ENCODE measurements around the gene CACNA2D3.

CACNA2D3 gene

DNA sequence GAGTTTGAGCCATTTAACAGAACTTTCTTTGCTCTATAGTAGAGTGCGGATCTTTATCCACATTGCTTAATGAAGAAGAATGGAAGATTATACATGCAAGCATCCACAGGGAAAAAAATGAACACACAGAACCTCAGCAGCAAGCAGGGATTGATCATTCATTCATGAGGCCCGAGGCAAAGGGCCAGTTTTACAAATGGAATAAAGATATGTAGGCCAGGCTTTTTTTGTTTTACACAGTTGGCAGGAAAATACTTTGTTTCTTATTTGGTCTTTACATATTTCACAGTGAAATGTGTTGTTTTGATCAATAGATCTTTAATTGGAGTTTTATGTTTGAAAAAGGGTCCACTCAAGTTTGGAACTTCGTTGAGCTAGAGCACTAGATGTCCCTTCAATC, 688.0 kb downstream of the CACNA2D3 start:
- no peak for DNase-seq (ENCODE audit: low read depth)

DNA sequence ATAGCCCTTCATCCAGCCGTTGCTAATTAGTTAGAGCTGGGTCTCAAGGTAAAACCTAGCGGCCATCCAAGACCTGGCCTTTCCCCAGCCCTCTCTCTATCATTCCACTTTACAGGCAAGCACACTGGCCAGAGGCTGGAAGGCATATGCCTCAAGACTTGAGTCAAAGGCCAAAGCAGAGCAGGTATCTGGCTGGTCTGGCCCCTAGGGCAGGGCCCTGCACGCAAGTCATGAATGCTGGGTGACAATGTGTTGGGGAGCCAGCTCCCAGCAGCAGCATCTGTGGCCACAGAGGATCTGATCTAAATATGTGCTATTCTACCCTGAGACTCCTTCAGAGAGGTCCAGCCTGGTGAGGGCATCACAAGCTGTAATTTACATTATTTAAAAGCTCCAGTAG, 691.9 kb downstream of the CACNA2D3 start:
- no peak for DNase-seq (ENCODE audit: low read depth)

GRCh38 chr3:54817628-54818027, 695.3 kb downstream of the CACNA2D3 start:
- no peak for DNase-seq (ENCODE audit: low read depth)

- no peak for DNase-seq (ENCODE audit: low read depth)
These were observed 696.1 kb downstream of the CACNA2D3 start for GRCh38 chr3:54818486-54818885.

DNA sequence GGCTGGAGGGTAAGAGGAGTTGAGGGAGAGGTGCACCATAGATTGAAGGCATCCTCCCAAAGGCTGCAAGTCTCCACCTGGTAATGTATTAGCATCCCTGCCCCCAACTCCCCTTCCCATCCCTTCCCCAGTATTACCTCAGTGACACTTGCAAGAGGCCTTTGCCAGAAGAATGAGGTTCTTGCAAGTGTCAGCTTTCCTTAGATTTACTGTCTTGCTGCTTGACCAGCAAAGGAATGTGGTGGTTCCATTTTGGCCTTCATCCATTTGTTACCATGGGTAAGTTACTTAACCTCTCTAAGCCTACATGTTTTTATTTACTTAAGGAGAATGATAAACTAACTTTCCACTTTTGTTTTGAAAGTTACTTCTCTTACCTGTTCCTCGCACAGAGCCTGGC, 696.6 kb downstream of the CACNA2D3 start:
- no peak for DNase-seq (ENCODE audit: low read depth)

DNA sequence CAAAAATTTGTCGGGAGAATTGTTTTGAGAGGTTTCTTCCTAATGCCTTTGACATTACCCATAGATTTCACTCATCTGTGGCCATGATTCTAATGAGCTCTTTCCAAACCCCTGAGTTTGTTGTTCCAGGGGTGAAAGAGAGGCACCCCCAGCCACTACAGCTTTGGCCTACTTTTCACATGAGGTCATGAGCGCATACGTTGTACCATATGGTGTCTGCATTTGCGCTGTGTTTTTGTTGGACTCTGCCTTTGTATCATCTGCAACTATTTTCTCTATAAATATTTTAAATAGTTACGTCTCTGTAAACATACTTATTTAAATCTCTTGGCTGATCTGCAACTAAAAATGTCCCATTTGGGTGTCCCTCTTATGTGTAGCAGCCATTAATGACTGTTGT, 697.6 kb downstream of the CACNA2D3 start:
- no peak for DNase-seq (ENCODE audit: low read depth)

- DNase-seq (ENCODE audit: low read depth) = peak; percentile 70
These were observed 699.9 kb downstream of the CACNA2D3 start for GRCh38 chr3:54822206-54822605.

DNA sequence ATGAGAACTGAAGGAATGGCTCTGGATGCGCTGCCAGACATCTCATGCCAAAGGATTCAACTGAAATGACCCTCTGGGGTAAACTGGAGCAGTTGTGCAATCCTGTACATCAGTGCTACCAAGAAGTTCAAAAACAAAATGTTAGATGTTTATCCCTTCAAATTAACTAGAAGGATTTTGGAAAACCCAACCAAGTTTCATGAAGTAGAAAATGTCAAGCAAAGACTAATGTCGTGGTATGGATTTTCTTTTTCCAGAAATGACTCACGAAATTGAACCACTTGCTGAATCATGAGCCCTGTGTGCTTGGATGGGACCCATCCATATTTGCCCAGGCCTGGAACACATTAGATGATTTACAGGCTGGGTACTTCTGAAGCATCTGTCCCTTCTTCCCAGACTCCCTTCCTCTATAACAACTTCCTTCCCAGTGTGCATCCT, 703.9 kb downstream of the CACNA2D3 start:
- DNase-seq (ENCODE audit: low read depth) = peak; percentile 59

DNA sequence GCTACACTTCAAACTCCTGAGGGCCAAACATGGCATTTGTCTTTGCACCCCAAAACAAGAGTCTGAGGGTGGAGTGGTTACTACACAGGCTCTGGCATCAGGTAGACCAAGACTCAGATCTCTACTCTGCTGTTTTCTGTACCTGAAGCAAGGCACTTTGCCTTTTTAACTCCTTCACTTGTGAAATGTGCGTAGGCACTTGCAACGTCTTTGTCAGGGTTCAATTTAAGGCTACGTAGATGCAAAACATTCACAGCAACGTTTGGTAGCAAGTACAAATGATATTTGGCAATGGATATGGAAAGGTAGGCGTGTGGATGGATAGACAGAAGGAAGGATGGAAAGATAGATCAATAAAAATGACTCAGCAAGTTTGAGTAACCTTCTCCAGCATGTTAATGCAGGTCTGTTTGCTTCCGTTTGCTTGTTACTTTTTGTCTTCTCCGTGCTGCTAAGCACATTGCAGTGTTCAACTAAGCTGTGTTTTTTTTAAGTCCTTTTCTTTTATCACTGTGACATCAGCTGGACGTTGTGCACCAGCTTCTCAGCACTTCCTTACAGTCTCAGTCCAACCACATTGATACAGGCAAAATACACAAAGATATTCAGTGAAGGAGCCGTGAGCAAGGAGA, 704.8 kb downstream of the CACNA2D3 start:
- no peak for DNase-seq (ENCODE audit: low read depth)

DNA sequence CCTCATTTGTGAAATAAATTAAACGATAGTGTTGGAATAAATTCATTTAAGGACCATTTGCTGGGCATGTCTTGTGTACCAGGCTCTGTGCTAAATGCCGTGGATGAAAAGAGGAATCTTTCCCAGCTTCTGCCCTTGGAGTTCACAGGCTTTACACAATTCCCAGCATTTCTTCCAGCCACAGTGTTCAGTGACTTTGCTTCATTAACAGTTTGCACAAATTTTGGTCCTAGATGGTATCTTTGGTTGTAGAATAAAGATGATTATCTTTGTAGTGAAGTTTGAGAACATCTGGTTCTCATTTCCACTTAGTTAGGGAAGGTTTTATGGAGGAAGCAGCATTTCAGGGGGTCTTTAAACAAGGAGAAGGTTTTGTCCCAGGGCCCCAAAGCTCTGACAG, 705.4 kb downstream of the CACNA2D3 start:
- no peak for DNase-seq (ENCODE audit: low read depth)

GRCh38 chr3:54830658-54831057, 708.3 kb downstream of the CACNA2D3 start:
- DNase-seq (ENCODE audit: low read depth) = no peak

- DNase-seq (ENCODE audit: low read depth) = no peak
These were observed 708.8 kb downstream of the CACNA2D3 start for GRCh38 chr3:54831112-54831511.

DNA sequence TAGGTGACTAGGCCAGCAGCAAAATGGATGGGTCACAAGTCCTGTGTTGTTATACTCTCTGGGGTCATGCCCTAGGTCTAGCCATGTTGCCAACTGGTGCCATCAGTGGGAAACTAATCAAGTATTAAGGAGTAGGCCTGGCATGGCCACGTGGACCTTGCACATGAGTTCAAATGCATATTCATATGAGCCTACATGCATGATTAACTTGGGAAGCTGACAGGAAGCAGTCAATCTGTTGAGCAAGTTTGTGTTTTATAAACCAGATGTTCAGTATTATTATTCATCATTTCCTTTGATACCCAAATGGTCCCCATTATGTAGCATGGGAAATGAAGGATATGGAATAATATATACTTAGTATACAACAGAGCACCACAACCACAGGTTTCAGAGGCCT, 710.5 kb downstream of the CACNA2D3 start:
- DNase-seq (ENCODE audit: low read depth) = no peak

- no peak for DNase-seq (ENCODE audit: low read depth)
These were observed 713.3 kb downstream of the CACNA2D3 start for GRCh38 chr3:54835701-54836100.

DNA sequence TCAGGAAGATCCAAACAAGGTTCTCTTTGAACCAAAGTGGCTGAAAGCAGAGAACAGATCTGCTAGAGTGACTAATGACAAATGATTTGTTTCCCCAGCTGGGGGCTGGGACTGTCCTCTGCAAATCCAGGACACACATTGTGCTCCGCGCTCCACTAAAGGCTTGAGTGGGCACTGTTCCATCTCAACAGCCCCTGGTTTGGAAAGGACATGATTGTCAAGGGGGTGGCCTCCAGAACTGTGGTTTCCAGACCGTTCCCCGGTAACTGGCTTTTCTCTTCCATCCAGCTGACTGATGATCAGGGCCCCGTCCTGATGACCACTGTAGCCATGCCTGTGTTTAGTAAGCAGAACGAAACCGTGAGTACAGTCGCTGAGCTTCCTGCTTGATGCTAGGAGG, 714.5 kb downstream of the CACNA2D3 start:
- no peak for DNase-seq (ENCODE audit: low read depth)

DNA sequence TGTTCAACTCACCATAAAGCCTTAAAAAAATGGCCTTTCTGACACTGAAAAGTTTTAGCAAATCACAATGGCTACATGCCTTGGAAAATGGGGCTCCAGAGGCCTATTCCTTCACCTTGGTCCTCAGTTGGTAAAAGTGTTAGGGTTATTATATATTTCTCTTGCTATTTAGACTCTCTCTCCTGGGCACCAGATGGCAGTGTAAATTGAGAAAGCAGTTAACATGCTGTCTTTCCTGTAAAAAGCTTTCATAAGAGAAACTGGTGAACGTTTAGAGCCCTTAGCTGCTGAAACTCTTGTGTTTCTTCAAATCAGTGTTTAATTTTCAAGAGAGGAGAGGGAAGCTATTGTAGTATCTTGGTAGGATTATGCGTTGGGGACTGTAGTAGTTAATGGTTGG, 715.6 kb downstream of the CACNA2D3 start:
- DNase-seq (ENCODE audit: low read depth) = no peak

DNA sequence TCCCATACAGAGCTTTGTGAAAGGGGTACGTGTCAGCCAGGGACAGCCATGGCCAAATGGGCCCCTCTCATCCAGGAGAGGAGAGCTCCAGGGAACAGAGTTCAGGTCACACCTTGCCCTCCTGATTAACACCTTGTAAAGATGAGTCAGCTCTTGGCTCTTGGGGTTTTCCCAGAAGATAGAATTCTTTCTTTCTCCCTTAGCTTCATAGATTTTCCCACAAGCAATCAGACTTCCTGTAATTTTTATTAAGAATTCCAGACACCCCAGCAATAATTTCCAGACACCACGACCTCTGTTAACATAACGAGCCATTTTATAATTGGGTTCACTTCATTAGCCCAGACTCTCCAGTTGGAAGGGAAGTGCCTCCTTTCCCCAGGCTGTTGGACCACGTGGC, 719.1 kb downstream of the CACNA2D3 start:
- no peak for DNase-seq (ENCODE audit: low read depth)

- DNase-seq (ENCODE audit: low read depth) = no peak
These were observed 721.0 kb downstream of the CACNA2D3 start for GRCh38 chr3:54843352-54843751.

DNA sequence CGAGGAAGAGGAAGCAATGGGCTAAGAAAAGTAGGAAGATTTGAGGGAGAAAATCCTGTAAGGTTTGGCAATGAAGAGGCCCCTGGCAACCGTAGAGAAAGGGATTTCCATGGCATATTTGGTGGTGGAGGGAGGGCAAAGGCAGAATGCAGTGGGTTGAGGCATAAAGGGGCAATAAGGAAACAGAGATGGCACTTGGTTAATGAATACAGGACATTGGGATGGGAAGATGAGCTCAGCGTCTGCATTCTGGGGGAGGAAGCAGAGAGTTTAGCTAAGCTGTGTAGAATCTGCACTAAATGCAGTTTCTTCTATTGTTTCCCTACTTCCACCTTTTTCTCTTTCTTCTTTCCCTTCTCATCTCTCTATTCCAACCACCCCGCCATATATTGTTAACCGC, 721.9 kb downstream of the CACNA2D3 start:
- no peak for DNase-seq (ENCODE audit: low read depth)

DNA sequence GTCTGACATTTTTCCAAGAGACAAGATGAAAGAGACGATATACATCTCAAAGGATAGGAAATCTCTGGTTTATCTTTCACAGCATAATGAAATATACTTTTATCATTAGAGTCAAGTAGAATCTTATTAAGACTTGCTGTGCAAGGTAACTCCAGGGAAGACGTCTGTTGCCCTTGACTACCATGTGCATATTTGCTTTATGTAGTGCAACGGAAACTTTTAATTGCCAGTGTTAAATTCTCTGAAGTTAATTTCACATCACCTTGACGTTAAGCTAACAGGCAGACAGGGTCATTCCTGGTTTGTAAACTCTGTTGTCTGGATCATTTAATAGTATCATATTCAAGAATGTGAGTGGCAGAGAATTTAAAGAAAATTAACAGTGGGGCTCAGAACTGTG, 722.7 kb downstream of the CACNA2D3 start:
- no peak for DNase-seq (ENCODE audit: low read depth)

- DNase-seq (ENCODE audit: low read depth) = no peak
These were observed 723.2 kb downstream of the CACNA2D3 start for GRCh38 chr3:54845551-54845950.

DNA sequence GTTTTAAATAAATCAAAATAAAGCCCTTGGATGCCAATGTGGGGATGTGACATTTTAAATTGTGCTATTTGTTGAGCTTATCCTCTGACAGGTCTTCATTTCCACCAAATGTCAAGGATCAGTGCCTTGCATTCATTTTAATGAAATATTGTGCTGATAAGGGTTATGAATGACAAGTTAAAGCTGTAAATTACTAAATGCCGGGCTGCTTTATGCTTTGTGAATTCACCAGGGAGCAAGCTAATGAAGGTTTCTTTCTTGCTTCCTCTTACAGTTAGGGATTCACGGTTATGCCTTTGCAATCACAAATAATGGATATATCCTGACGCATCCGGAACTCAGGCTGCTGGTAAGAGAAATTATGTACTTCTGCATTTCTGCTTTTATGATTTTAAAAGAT, 723.8 kb downstream of the CACNA2D3 start:
- no peak for DNase-seq (ENCODE audit: low read depth)

DNA sequence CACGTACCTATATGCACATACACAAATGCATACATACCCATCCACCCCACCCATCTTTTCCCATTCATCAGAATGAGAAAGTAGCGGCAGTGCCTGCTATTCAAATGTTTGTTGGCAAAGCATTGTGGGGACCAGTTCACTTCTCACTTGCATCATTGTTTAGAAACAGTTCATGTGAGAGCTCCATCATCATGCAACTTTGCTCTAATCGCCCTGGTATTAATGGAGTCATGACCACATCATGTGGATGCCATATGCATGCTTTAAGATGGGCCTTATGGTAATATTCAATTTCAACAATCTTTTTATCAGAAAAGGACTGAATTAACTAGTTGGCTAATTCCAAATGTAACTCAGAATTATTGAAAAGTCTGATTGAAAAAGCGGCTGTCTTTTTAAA, 725.0 kb downstream of the CACNA2D3 start:
- no peak for DNase-seq (ENCODE audit: low read depth)

- no peak for DNase-seq (ENCODE audit: low read depth)
These were observed 727.0 kb downstream of the CACNA2D3 start for GRCh38 chr3:54849360-54849759.
